IPS-11a (cell line): Measurements from ENCODE around the gene DLGAP1.
"Not testable (repeated sequence)": the region's sequence is repeated elsewhere in the genome, so short reads cannot be mapped to it uniquely, and the experiment has no call there.

Experiments
- H3K4me3 ChIP-seq: one replicate; pipeline ENCODE4 v1.5.1; 2013; ENCODE audit warnings: low read depth, low read length, control low read depth

DLGAP1 gene

DNA sequence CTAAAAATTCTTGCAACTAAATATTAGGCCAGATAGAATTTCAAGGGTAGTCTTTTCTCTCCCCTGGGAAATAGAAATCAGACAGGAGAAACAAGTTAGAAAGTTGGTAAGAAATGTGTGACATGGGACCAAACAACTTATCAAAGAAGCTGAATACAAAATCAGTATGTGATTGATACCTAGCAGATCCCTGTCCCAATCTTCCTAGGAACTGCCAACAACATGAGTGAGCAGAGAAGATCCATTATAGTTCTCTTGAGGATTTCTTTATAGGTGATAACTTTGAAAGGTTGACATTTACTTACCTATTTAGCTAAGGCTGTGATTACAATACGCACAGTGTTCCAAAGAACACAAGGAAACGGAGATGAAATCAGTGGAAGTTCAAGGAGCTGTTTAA lies 162.4 kb downstream of the DLGAP1 start:
- H3K4me3 ChIP-seq = no peak overlapping the region

DNA sequence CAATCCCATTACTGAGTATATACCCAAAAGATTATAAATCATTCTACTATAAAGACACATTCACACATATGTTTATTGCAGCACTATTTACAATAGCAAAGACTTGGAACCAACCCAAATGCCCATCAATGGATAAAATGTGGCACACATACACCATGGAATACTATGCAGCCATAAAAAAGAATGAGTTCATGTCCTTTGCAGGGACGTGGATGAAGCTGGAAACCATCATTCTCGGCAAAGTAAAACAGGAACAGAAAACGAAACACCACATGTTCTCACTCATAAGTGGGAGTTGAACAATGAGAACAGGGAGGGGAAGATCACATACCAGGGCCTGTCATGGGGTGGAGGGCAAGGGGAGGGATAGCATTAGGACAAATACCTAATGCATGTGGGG lies 167.8 kb downstream of the DLGAP1 start:
- not testable (repeated sequence) for H3K4me3 ChIP-seq

- H3K4me3 ChIP-seq = no peak overlapping the region
Observed at GRCh38 chr18:4286256-4286655, 168.9 kb downstream of the DLGAP1 start.

GRCh38 chr18:4285525-4285924 lies 169.6 kb downstream of the DLGAP1 start:
- no peak overlapping the region for H3K4me3 ChIP-seq

DNA sequence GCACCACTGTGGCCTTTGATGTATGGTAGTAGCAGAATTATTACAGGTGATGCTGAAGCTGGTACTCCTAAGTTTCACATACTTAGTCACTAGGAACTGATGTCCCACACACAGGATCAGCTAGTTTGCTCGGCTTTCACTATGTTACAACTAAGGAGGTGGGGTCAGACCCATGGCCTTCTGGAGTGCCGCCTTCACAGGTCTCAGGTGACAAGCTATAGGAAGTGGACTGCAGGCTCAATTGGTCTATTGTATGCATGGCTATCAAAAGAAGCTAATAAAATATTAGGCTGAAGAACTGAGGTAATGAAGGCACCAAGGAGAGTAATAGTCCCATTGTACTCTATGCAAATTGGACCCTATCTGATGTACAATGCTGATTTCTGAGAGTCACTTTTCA lies 170.6 kb downstream of the DLGAP1 start:
- H3K4me3 ChIP-seq = no peak overlapping the region

DNA sequence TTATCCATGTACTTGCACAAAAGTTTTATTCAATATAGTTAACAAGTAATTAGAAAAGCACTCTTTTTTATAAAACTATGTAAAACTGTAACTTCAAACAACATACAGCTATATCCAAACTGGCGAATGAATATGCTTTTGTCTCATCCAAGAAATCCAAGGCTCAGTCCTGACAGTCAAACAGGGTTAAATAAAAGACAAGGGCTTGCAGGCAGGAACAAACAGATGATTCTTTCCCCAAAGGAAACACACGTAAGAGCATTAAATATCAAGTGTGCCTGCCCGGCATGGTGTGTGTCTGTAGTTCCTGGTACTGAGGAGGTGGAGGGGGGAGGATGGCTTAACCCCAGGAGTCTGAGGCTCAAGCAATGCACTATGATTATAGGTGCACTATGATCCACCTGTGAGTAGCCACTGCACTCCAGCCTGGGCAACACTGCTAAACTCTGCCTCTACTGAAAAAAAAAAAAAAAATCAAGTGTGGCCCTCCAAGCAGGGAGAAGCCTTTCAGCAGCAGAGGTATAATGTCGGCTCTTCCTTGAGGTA lies 171.3 kb downstream of the DLGAP1 start:
- no peak overlapping the region for H3K4me3 ChIP-seq

DNA sequence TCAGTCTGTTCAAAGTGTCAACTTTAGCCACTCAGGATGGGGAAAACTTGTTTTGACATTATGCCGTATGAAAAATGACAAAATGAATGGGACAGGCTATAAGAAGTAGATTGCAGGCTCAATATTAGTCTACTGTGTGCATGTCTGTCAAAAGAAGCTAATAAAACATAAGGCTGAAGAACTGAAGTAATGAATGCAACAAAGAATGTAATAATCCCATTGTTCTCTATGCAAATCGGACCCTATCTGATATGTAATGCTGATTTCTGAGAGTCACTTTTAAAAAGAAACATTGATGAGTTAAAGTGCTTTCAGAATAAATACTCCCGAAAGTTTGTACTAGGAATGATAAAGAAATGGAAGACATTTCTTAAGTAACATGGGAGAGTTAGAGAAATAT lies 172.2 kb downstream of the DLGAP1 start:
- no peak overlapping the region for H3K4me3 ChIP-seq

- no peak overlapping the region for H3K4me3 ChIP-seq
Observed at GRCh38 chr18:4276953-4277585, 178.0 kb downstream of the DLGAP1 start.

DNA sequence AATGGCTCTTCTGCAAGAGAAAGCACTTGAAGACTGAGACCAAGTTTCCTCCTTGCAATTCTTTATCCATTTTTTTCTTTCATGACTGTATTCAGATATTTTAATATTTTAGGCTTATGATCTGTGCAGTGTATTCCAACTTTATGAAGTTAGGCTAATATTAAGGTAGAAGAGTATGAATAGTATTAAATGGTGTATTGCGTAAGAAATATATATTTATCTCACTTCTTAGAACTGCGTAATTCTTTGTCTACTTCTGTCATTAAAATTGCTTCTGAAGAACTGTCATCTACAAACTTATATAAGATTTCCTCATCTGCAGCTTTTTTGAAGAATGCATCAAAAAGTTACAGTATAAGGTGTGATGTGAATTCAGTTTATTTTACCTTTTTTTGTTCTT lies 183.2 kb downstream of the DLGAP1 start:
- no peak overlapping the region for H3K4me3 ChIP-seq

DNA sequence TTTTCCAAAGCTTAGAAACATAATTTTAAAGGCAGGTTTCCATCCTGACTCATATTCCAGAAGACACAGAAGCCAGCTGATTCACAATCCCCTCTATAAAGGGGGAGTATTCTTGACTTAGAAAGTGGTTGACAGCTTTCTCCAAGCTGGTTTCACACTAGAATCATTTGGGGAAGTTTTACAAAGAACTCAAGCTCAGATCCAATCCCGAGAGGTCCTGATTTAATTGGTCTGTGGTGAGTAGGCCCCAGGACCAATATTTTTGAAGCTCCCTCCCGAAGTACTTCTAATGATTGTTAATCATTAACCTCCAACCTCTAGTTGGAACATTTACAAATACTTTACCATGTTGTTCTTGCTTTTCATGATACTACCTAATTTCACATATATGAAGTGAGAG lies 184.1 kb downstream of the DLGAP1 start:
- no peak overlapping the region for H3K4me3 ChIP-seq

DNA sequence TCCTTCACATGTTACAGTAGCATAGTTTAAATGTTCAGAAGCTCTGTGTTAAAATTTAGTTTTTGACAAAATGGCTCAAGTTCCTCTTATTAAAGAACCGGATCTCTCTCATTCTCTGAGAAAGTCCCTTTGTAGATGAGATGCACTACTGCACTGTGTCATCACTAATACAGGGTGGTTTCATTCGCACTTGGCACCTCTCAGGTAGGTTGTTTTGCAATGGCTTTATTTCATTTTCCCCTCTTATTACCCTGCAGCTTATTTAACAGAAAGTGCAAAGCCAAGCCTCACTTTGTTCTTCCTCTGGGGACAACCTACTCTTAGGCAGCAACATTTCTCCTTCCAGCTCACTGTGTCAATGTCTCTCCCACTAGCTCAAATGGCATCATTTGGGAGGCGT lies 185.1 kb downstream of the DLGAP1 start:
- no peak overlapping the region for H3K4me3 ChIP-seq

- no peak overlapping the region for H3K4me3 ChIP-seq
Observed at GRCh38 chr18:4267641-4268040, 187.5 kb downstream of the DLGAP1 start.

DNA sequence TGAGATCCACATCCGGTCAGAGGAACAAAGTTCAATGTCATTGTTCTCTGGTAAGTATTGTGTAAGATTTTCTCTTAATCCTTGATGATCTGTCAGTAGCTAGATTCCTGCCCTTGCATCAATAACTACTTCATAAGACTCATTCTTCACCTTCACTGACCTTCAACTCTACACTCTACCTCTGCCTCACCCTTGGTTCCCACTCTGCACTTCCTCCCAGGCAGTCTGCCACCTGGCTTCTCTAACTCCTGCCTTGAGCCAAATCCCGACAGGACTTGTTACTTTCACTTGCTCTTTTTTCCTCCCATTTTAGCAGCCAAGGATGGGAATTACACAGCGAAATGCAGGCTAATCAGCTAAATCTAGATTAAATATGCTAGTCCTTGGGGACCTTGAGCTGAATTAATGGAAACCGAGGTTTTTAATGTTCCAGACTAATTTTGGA lies 190.7 kb downstream of the DLGAP1 start:
- H3K4me3 ChIP-seq = no peak overlapping the region

DNA sequence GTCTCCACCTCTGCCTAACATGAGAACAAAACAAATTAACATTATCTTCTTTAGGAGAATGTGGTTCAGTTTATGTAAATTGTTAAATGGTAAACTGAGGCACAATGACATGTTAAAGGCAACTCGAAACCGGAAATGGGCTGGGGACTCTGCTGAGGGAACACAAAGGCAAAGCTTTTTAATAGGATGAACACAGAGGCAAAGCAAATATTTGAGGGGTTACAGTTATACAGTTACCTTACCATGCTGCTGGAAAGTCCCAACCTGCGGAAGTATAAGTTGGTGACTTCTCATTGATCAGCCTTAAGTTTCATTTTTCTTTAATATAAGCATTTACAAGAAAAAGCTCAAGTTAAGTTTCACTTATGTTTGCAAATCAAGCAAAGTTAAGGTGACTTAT lies 195.0 kb downstream of the DLGAP1 start:
- H3K4me3 ChIP-seq = no peak overlapping the region

GRCh38 chr18:4256766-4257417 lies 198.2 kb downstream of the DLGAP1 start:
- H3K4me3 ChIP-seq = no peak overlapping the region

GRCh38 chr18:4254840-4255239 lies 200.3 kb downstream of the DLGAP1 start:
- H3K4me3 ChIP-seq = no peak overlapping the region

DNA sequence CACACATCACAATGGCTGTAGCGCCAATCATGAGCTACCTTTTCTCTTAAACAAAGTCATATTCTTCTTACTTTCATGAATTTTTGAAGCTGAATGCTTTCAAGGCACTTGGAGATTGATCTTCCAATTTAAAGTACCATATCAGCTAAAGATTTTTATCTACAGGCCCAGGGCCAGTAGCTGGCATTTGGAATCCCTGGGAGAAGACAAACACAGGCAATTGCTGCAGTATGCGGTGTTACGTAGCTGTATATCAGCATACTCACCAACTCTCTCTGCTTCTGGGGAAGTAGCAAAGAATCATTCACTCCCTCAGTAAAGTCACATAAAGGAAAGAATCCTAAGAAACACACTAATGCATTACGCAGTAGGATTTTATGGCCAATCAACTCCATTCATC lies 202.3 kb downstream of the DLGAP1 start:
- no peak overlapping the region for H3K4me3 ChIP-seq

DNA sequence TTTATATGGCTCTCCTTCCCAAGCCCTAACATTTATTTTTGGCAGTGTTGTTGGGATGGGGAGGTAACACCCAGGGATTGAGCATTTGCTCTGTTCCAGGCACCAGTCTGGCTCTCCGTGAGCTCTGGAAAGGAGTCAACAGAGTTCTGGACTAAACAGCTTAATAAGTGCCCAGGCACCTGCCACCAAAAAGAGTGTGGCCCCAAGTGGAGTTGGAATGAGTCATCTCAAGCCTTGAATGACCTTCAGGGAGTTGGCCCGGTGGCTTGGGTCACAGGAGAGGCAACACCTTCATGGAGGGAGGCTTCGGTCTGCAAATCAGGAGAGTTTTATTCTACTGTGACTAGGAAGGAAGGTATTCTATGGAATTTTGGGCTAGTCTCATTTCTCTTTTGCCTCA lies 203.2 kb downstream of the DLGAP1 start:
- H3K4me3 ChIP-seq = no peak overlapping the region

GRCh38 chr18:4251206-4251605 lies 203.9 kb downstream of the DLGAP1 start:
- no peak overlapping the region for H3K4me3 ChIP-seq

GRCh38 chr18:4250141-4250540 lies 205.0 kb downstream of the DLGAP1 start:
- H3K4me3 ChIP-seq = no peak overlapping the region

- no peak overlapping the region for H3K4me3 ChIP-seq
Observed at GRCh38 chr18:4248686-4249085, 206.4 kb downstream of the DLGAP1 start.

- H3K4me3 ChIP-seq = no peak overlapping the region
Observed at GRCh38 chr18:4246374-4246773, 208.7 kb downstream of the DLGAP1 start.

DNA sequence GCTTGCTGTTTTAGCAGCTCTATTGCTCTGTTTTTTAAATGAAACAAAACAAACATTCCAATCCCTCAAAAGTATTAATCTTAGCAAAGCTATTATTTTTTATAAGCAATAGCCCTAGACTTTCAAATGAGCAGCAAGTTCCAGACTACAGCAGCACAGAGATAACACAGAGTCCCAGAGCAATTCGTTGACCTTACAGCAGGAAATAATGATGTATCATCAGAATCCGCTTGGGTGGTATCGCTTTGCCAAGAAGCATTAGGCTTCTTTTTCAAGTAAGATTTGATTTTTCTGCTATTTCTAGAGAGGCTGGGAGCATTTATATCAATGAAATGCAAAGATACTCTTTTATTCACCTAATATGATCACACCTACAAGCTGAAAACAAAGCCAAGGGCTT lies 209.7 kb downstream of the DLGAP1 start:
- H3K4me3 ChIP-seq = no peak overlapping the region
